Measurements from ENCODE around the gene LRMDA. TPM values are rescaled to one million over a fixed set of nuclear protein-coding genes. Genes with fewer than 3 reads are reported as not detected.

LRMDA gene
- total and polyA plus RNA-seq, 7 donors, result 1.0 to 5.7 (median 2.5) TPM

DNA sequence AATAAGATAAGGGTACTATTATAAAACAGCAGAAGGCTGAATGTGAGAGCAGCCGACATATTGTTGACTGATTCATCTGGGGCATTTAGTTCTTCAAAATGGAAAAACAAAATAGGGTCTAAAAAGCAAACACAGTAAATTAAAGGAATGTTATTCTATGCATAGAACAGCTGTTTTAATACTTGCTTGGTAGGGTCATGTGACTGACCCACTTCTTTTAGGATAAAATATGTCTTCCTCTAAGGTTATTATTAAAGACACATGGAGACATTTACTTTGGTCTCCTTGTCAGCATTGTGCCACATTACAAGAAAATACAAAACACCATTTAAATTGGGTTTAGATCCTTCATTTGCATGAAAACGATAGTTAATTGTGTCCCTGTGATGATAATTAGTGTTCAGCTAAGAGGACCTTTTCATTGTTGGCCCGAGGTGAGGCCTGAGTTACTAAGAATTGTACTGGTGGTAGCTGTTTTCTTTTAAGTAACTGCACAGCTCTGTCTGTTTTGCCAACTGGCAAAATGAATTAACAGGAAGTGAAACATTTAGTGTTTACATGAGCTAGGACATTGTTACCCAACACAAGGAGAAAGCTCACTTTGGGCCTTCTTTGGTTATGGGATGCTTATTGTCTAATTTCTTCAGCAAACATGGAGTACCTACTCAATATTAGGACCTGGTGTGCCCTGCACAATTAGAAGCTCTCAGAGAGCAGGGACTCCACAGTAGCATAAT is 764.4 kb downstream of the LRMDA start:
- WGBS, 3 donors, result 68 to 77% (median 72%) methylated on average over 3 of the region's 3 CpGs
- DNase-seq, result no peak
- H3K9me3 ChIP-seq, result no peaks in the 10 kb centered on the region
- no peaks in the 10 kb centered on the region for H3K27me3 ChIP-seq (ENCODE audit: insufficient read depth in 3 of 3, low read length in 2 of 3)
- H3K36me3 ChIP-seq (ENCODE audit: insufficient read depth in 1 of 2, low read depth in 1 of 2), result no peaks in the 10 kb centered on the region
- no peak overlapping the region for H3K4me3 ChIP-seq
- TF ChIP-seq, protein P1, sequence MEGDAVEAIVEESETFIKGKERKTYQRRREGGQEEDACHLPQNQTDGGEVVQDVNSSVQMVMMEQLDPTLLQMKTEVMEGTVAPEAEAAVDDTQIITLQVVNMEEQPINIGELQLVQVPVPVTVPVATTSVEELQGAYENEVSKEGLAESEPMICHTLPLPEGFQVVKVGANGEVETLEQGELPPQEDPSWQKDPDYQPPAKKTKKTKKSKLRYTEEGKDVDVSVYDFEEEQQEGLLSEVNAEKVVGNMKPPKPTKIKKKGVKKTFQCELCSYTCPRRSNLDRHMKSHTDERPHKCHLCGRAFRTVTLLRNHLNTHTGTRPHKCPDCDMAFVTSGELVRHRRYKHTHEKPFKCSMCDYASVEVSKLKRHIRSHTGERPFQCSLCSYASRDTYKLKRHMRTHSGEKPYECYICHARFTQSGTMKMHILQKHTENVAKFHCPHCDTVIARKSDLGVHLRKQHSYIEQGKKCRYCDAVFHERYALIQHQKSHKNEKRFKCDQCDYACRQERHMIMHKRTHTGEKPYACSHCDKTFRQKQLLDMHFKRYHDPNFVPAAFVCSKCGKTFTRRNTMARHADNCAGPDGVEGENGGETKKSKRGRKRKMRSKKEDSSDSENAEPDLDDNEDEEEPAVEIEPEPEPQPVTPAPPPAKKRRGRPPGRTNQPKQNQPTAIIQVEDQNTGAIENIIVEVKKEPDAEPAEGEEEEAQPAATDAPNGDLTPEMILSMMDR (IDR thresholded peaks at IDR 0.05), result no peak
- no peak for ATAC-seq
- H3K27ac ChIP-seq, result no peak overlapping the region
- no peaks in the 10 kb centered on the region for H3K4me1 ChIP-seq
- intact Hi-C loops (cut with DNase I), result no loop called here

DNA sequence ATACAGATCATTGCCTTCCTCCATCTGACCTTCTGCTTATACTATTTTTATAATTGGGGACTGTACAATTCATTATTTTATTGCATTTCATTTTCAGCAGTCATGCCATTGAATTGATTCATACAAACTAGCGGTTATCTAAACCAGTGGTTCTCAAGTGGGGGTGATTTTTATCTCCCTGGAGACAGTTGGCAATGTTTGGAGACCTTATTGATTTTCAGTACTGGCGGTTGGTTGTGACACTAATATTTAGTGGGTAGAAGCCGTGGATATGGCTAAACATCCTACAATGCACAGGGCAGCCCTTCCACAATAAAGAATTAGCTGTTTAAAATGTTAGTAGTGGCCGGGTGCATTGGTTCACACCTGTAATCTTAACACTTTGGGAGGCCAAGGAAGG is 765.9 kb downstream of the LRMDA start:
- intact Hi-C loops (cut with DNase I), result no loop called here
- 91 to 94% (median 91%) methylated on average over 4 of the region's 4 CpGs for WGBS, 3 donors

DNA sequence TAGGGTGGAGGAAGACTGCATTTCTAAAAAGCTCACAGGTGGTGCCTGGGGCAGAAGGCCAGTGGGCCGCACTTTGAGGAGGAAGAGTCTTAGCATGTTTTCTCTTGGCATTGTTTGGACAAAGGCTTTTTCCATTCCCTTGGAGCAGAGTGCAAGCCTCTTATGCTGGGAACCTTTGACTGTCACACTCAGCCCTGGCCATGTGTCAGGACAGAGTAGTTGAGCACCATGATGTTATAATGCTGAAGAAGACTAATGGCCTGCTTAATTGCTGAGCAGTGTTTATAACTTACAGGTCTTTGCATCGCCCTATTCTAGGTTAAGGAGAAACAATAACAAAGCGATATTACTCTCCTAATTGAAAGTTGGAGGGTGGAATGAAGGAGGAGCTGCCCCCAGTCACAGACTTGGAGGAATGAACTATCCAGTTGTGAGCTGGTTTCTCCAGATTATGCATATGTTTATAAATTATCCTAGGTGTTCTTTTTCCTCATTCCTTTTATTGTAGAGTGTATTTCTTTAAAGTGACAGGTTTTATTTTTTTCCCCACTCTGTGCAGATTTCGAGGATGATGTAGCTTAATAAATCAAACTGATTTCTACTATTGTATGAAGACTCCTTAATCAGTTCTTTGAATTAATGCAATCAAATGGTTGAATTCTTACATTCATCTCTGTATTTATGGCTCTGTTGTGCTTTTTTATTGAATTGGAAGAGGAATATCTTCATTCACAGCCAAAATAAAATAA is 767.0 kb downstream of the LRMDA start:
- ATAC-seq (no peak), DNase-seq (no peak)
- no peaks in the 10 kb centered on the region for H3K4me1 ChIP-seq
- H3K27ac ChIP-seq, result no peak overlapping the region
- TF ChIP-seq, protein P1 (IDR thresholded peaks at IDR 0.05), result no peak
- 89 to 92% (median 90%) methylated on average over 4 of the region's 4 CpGs for WGBS, 3 donors
- H3K27me3 ChIP-seq (ENCODE audit: insufficient read depth in 3 of 3, low read length in 2 of 3), result no peaks in the 10 kb centered on the region
- H3K9me3 ChIP-seq, result no peaks in the 10 kb centered on the region
- intact Hi-C loops (cut with DNase I), result no loop called here
- H3K4me3 ChIP-seq, result no peak overlapping the region
- H3K36me3 ChIP-seq (ENCODE audit: insufficient read depth in 1 of 2, low read depth in 1 of 2), result no peaks in the 10 kb centered on the region

More for the DNA sequence above, 765.9 kb downstream of the LRMDA start:
- Histone ChIP-seq H3K27ac (no peak overlapping the region), H3K9me3 (no peaks in the 10 kb centered on the region), H3K4me3 (no peak overlapping the region), H3K4me1 (no peaks in the 10 kb centered on the region), H3K36me3 (ENCODE audit: insufficient read depth in 1 of 2, low read depth in 1 of 2) (no peaks in the 10 kb centered on the region), H3K27me3 (ENCODE audit: insufficient read depth in 3 of 3, low read length in 2 of 3) (no peaks in the 10 kb centered on the region)
- ATAC-seq (no peak), DNase-seq (no peak)
- TF ChIP-seq, protein P1 (IDR thresholded peaks at IDR 0.05), result no peak

DNA sequence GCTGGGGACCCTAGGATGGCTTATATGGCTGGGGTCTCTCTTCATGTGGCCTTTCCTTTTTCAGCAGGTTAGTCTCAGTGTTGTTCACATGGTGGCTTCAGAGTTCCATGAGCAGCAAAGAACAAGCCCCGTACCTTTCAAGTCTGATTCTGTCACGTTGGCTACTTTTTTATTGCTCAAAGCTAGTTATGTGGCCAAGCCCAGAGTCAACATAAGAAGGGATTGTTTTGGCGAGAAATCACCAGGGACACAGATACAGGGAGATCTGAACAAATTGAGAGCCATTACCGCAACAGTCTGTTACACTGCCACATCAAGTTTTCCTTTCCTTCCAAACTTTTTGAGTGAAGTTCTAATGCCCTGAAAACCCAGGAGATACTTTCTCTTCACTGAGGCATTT is 770.5 kb downstream of the LRMDA start:
- Histone ChIP-seq H3K27me3 (ENCODE audit: insufficient read depth in 3 of 3, low read length in 2 of 3) (peaks cover 0 to 3% (median 1%) of the 10 kb centered on the region in 3 donors), H3K4me1 (no peaks in the 10 kb centered on the region), H3K27ac (no peak overlapping the region), H3K9me3 (no peaks in the 10 kb centered on the region), H3K4me3 (no peak overlapping the region), H3K36me3 (ENCODE audit: insufficient read depth in 1 of 2, low read depth in 1 of 2) (no peaks in the 10 kb centered on the region)
- 72 to 79% (median 74%) methylated on average over 4 of the region's 4 CpGs for WGBS, 3 donors
- intact Hi-C loops (cut with DNase I), result no loop called here
- ATAC-seq (no peak), DNase-seq (no peak)
- TF ChIP-seq, protein P1 (IDR thresholded peaks at IDR 0.05), result no peak
